Activated effector memory CD4-positive, alpha-beta T cell treated with Interleukin-2 at 50 U/mL for 16 hours (primary cell): Measurements from ENCODE around the gene TRIM25.

Source experiments
- DNase-seq: peaks from one replicate; pipeline ENCODE4 v3.0.0-alpha.2; 2020

Gene TRIM25

DNA sequence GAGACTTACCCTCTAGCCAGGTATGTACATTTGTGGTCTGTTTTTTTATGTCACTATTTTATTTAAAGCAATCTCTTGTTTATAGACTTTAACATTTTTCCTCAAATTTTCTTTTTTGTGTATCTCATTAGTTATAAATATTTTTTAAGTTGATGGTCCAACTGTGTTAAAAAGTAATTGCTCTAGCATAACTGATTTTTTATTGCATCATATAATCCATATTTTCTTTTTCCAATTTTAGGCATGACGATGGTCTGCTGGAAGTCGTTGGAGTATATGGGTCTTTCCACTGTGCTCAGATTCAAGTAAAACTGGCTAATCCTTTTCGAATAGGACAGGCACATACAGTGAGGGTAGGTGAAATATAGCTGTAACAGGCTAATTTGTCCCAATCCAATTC lies 52.0 kb downstream of the TRIM25 start:
- no peak for DNase-seq

DNA sequence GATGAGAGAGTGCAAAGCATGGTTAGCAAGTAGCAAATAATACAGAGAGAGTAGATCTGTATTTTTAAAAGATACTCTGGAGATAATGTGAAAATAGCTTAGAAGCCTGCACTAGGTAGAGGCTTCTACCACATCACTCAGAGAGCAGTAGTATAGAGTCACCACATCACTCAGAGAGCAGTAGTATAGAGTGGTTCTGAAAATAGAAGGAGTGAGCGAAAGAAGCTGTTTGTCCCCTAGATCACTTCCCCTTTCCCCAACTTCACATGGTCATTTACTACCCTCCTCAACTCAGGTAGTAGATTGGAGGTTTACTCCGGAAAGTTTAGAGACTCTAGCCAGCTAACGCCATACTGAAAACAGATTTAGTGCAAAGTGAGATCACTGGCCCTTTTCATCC lies 62.8 kb downstream of the TRIM25 start:
- no peak for DNase-seq

DNA sequence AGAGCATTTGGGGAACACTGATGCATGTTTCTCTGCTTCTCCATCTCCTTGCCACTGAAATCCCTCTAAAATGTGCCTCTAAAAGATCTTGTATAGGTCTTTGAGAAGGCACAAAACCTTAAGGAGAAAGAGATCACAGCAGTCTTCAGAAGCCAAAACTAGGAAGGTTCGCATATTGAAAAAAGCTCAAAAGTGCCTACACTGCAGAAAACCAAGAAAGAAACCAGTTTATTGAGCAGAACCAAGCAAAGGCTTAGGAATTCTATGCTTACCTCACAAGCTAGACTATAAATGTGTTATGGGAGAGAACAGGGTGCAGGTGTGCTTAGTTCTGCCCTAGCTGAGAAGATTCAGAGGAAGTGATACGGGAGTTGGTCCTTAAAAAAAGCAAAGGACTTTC lies 63.3 kb downstream of the TRIM25 start:
- DNase-seq, result no peak

DNA sequence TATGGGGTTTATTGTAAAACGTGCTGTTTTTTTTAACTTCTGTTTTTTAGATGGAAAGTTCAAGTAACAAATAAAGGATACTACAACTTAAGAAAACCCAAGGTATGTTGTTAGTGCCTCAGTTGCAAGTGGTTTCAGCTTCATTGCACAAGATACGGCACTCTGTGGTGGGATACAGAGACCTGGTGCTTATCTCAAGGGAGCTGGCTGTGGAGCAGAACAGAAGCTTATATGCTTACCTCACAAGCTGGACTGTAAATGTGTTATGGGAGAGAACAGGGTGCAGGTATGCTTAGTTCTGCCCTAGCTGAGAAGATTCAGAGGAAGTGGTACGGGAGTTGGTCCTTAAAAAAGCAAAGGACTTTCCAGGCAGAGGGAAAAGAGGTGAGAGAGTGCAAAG lies 64.7 kb downstream of the TRIM25 start:
- DNase-seq, result no peak

DNA sequence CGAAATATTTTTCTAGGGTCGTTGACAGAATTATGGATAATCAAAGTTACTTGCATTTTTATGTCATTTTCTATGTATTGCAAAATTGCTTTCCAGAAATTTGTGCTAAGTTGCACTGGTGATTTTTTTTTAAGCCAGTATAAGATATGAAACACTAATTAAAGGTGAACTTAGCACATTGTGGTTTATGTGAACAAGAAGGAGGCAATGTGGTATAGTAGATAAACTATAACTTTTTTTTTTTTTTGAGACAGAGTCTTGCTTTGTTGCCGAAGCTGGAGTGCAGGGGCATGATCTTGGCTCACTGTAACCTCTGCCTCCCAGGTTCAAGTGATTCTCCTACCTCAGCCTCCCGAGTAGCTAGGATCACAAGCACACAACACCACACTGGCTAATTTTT lies 66.7 kb downstream of the TRIM25 start:
- DNase-seq, result no peak

DNA sequence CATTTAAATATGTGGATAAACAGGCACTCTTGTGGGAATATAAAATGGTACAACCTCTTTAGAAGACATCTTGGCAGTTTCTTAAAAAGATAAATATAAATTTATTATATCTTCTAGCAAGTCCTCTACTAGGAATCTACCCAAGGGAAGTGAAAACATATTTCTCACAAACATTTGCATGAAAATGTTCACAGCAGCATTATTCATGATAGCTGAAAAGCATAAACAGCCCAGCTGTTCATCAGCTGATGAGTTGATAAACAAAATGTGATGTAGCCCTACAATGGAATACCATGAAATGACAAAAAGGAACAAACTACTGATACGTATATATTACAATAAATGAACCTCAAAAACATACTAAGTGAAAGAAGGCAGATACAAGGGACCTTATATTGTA lies 67.9 kb downstream of the TRIM25 start:
- DNase-seq, result no peak

DNA sequence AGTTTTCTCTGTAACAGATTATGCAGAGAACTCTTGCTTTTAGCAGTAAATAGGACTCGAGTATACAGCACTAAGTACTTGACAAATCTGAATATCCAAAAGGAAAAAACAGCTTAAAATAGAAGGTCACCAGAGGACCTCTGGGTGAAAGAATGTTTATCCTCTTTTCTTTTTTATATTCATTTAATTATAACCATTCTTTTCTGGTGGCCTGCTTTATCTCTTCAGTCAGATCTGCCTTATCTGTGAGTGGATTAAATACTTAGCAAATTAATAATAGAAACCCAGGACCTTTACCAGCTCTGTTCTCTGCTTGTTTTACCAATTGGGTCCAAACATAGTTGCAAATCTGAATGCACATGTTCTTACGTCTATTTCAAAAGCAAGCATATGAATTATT lies 71.3 kb downstream of the TRIM25 start:
- DNase-seq, result no peak

DNA sequence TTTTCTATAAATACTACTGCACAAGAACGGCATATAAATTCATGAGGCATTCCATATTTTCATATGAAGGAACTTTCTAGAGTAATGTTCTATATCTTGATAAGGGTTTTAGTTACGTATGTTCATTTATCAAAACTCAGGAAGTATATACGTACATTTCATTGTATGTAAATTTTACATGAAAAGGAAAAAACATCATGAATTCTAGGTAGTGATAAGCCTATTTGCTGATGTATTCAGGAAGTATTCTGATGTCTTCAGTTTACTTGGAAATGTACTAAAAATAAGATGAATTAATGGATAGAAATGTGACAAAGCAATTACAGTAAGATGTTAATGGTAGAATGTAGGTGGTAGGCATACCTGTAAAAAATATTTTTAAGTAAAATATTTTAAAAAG lies 75.2 kb downstream of the TRIM25 start:
- no peak for DNase-seq
